Tibial nerve (tissue), 4 donors: ENCODE results near the gene PPFIA2. TPM values are rescaled to one million over a fixed set of nuclear protein-coding genes. Genes with fewer than 3 reads are reported as not detected.
"Not testable (repeated sequence)": the region's sequence is repeated elsewhere in the genome, so short reads cannot be mapped to it uniquely, and the experiment has no call there.

Experiments used
- DNase-seq, 2 donors: peaks; one replicate each; pipeline ENCODE4 v3.0.0-alpha.2; 2019; ENCODE audit warnings: low spot score in 2 of 2
- H3K27ac ChIP-seq, 4 donors: fragments of 200-600 bp; sonication (generic) in 3 of 4; one replicate each; pipeline ENCODE4 v1.5.1; 2017 to 2019; ENCODE audit warnings: mild to moderate bottlenecking in 1 of 4
- H3K27me3 ChIP-seq, 2 donors: fragments of 200-600 bp; sonication (generic) in 1 of 2; one replicate each; pipeline versions ENCODE4 v1.5.1 to v1.6.0; 2017 to 2019
- H3K36me3 ChIP-seq, 3 donors: fragments of 200-600 bp; sonication (generic); one replicate each; pipeline ENCODE4 v1.5.1; 2018 to 2019
- H3K4me1 ChIP-seq, 4 donors: fragments of 200-600 bp; sonication (generic) in 3 of 4; one replicate each; pipeline ENCODE4 v1.5.1; 2017 to 2019
- H3K4me3 ChIP-seq, 4 donors: fragments of 200-600 bp; sonication (generic) in 3 of 4; one replicate each; pipeline ENCODE4 v1.5.1; 2017 to 2019; ENCODE audit warnings: mild to moderate bottlenecking in 1 of 4, moderate library complexity in 1 of 4
- H3K9me3 ChIP-seq, 4 donors: fragments of 200-600 bp; sonication (generic) in 3 of 4; one replicate each; pipeline ENCODE4 v1.5.1; 2017 to 2019
- EP300 ChIP-seq, 2 donors: sonication (generic); formaldehyde crosslinking; IDR thresholded peaks; one replicate each; pipeline ENCODE4 v1.6.1; 2017; ENCODE audit warnings: antibody characterized with exemption in 2 of 2, mild to moderate bottlenecking in 1 of 2
- POLR2A ChIP-seq, 2 donors: fragments of 450-650 bp; IDR thresholded peaks; one replicate each; pipeline ENCODE4 v1.6.1; 2017; ENCODE audit warnings: antibody characterized with exemption in 2 of 2, mild to moderate bottlenecking in 2 of 2, moderate library complexity in 2 of 2
- WGBS, 2 donors: methylation state at CpG; one replicate each; pipeline ENCODE4 v1.1.5; 2018; 5-methylcytosine and 5-hydroxymethylcytosine counted together
- total RNA-seq, 4 donors: library from RNA; depleted of rRNA; stranded (reverse); fragments of >200 nt; gene quantifications; one replicate each; pipeline ENCODE4 v1.1.0, GENCODE V29; 2016
- TF ChIP-seq, protein P1 (sequence below), 5 experiments: fragments of 200-600 bp in 3 of 5; fragments of 450-650 bp in 2 of 5; sonication (generic) in 3 of 5; IDR thresholded peaks; one replicate each; pipeline ENCODE4 v1.5.1; 2016 to 2019; ENCODE audit warnings: antibody characterized with exemption in 5 of 5, mild to moderate bottlenecking in 3 of 5, moderate library complexity in 2 of 5

Gene PPFIA2
- total RNA-seq, 4 donors from 2014 or later: 5.5 to 20.3 (median 13.2) TPM

GRCh38 chr12:81211306-81211705 is 547.8 kb downstream of the PPFIA2 start:
- H3K27ac ChIP-seq: no peak overlapping the region
- WGBS, 2 donors: 97 to 100% methylated on average over 1 of the region's 1 CpG
- no peaks in the 10 kb centered on the region for H3K27me3 ChIP-seq
- H3K9me3 ChIP-seq: no peaks in the 10 kb centered on the region
- H3K36me3 ChIP-seq: peaks cover 0 to 15% (median 0%) of the 10 kb centered on the region in 3 donors
- H3K4me1 ChIP-seq: peaks cover 0 to 16% (median 2%) of the 10 kb centered on the region in 4 donors
- DNase-seq: no peak
- no peak overlapping the region for H3K4me3 ChIP-seq
- no peak for TF ChIP-seq EP300 (IDR thresholded peaks at IDR 0.05)
- no peak for TF ChIP-seq POLR2A (IDR thresholded peaks at IDR 0.05)
- TF ChIP-seq, protein P1, sequence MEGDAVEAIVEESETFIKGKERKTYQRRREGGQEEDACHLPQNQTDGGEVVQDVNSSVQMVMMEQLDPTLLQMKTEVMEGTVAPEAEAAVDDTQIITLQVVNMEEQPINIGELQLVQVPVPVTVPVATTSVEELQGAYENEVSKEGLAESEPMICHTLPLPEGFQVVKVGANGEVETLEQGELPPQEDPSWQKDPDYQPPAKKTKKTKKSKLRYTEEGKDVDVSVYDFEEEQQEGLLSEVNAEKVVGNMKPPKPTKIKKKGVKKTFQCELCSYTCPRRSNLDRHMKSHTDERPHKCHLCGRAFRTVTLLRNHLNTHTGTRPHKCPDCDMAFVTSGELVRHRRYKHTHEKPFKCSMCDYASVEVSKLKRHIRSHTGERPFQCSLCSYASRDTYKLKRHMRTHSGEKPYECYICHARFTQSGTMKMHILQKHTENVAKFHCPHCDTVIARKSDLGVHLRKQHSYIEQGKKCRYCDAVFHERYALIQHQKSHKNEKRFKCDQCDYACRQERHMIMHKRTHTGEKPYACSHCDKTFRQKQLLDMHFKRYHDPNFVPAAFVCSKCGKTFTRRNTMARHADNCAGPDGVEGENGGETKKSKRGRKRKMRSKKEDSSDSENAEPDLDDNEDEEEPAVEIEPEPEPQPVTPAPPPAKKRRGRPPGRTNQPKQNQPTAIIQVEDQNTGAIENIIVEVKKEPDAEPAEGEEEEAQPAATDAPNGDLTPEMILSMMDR (IDR thresholded peaks at IDR 0.05): no peak

- H3K36me3 ChIP-seq, DNase-seq, H3K27me3 ChIP-seq, H3K27ac ChIP-seq, H3K4me3 ChIP-seq, H3K9me3 ChIP-seq: not testable (repeated sequence)
- H3K4me1 ChIP-seq: peaks cover 0 to 16% (median 2%) of the 10 kb centered on the region in 4 donors
- 88 to 89% methylated on average over 2 of the region's 2 CpGs for WGBS, 2 donors
Measured at GRCh38 chr12:81209772-81210225, 549.4 kb downstream of the PPFIA2 start.

DNA sequence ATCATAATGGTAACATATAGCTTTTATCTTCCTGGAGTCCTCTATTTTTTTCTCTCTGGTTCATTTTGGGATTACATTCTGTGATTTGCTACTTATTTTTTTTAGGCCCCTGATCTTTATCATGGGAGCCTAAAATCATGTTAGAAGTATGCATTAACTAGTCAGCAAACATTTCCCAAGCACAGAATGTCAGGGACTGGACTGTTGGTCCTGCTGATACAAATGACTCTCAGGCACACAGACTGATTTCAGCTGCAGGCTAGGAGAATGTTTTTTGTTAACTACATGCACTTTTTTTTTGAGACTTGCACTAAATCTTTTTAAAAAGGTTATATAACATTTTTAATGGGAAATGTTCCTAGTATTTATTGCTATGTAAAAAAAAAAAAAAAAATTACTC is 550.1 kb downstream of the PPFIA2 start:
- Histone ChIP-seq H3K9me3 (no peaks in the 10 kb centered on the region), H3K36me3 (peaks cover 0 to 1% (median 0%) of the 10 kb centered on the region in 3 donors), H3K27me3 (no peaks in the 10 kb centered on the region), H3K27ac (no peak overlapping the region), H3K4me1 (peaks cover 0 to 16% (median 2%) of the 10 kb centered on the region in 4 donors), H3K4me3 (no peak overlapping the region)
- no peak for DNase-seq
- no peak for TF ChIP-seq EP300 (IDR thresholded peaks at IDR 0.05)
- TF ChIP-seq POLR2A (IDR thresholded peaks at IDR 0.05): no peak
- TF ChIP-seq, protein P1 (IDR thresholded peaks at IDR 0.05): no peak

- H3K27me3 ChIP-seq: no peaks in the 10 kb centered on the region
- no peak for DNase-seq
- H3K9me3 ChIP-seq: no peaks in the 10 kb centered on the region
- no peak overlapping the region for H3K4me3 ChIP-seq
- H3K36me3 ChIP-seq: no peaks in the 10 kb centered on the region
- TF ChIP-seq EP300 (IDR thresholded peaks at IDR 0.05) (no peak), POLR2A (IDR thresholded peaks at IDR 0.05) (no peak)
- TF ChIP-seq, protein P1 (IDR thresholded peaks at IDR 0.05): no peak
- WGBS, 2 donors: 63 to 69% methylated on average over 9 of the region's 9 CpGs
- H3K27ac ChIP-seq: no peak overlapping the region
- peaks cover 0 to 16% (median 2%) of the 10 kb centered on the region in 4 donors for H3K4me1 ChIP-seq
Measured at GRCh38 chr12:81208187-81208911, 550.8 kb downstream of the PPFIA2 start.
